GM23338 (cell line): ENCODE data around the gene PLA2G10. TPM values are rescaled to one million over a fixed set of nuclear protein-coding genes. Genes with fewer than 3 reads are reported as not detected.

Experiments used
- ATAC-seq: fragments of 200-7000 bp; cut with Tn5 transposase; 3 replicates; pipeline ENCODE4 v1.9.1; 2020
- DNase-seq: peaks from one replicate; pipeline ENCODE4 v3.0.0-alpha.2; 2015; ENCODE audit warnings: low spot score
- H2AFZ ChIP-seq: fragments of 200-600 bp; sonication (generic); 2 replicates; pipeline ENCODE4 v1.8.0; 2016; ENCODE audit warnings: antibody characterized with exemption, mild to moderate bottlenecking, moderate library complexity
- H3F3A ChIP-seq: fragments of 200-600 bp; sonication (generic); replicated peaks from 2 replicates; pipeline ENCODE4 v1.8.0; 2017; ENCODE audit warnings: antibody characterized with exemption, mixed run types, low read depth
- H3K27ac ChIP-seq: fragments of 200-600 bp; sonication (generic); 2 replicates; pipeline ENCODE4 v1.6.1; 2016; ENCODE audit warnings: low read depth
- H3K27me3 ChIP-seq: fragments of 200-600 bp; sonication (generic); 2 replicates; pipeline ENCODE4 v1.8.0; 2016; ENCODE audit warnings: mild to moderate bottlenecking, mixed run types, moderate library complexity; ENCODE audit not compliant: insufficient read depth
- H3K36me3 ChIP-seq: fragments of 200-600 bp; sonication (generic); 2 replicates; pipeline ENCODE4 v1.8.0; 2016; ENCODE audit warnings: mild to moderate bottlenecking; ENCODE audit not compliant: insufficient read depth
- H3K4me1 ChIP-seq: fragments of 200-600 bp; sonication (generic); 2 replicates; pipeline ENCODE4 v1.8.0; 2016; ENCODE audit warnings: mild to moderate bottlenecking, moderate library complexity; ENCODE audit not compliant: insufficient read depth
- H3K4me2 ChIP-seq: fragments of 200-600 bp; sonication (generic); 2 replicates; pipeline ENCODE4 v1.7.1; 2017; ENCODE audit warnings: mixed run types
- H3K4me3 ChIP-seq: fragments of 200-600 bp; sonication (generic); 2 replicates; pipeline ENCODE4 v1.6.1; 2016; ENCODE audit warnings: mixed run types
- H3K79me2 ChIP-seq: fragments of 200-600 bp; sonication (generic); replicated peaks from 2 replicates; pipeline ENCODE4 v1.8.0; 2017; ENCODE audit warnings: mild to moderate bottlenecking; ENCODE audit not compliant: insufficient read depth
- H3K9me2 ChIP-seq: fragments of 200-600 bp; sonication (generic); 2 replicates; pipeline ENCODE4 v1.8.0; 2017; ENCODE audit not compliant: insufficient read depth
- H4K20me1 ChIP-seq: fragments of 200-600 bp; sonication (generic); replicated peaks from 2 replicates; pipeline ENCODE4 v1.8.0; 2017; ENCODE audit warnings: mild to moderate bottlenecking; ENCODE audit not compliant: insufficient read depth
- H3K27ac Mint-ChIP-seq: 2 replicates; pipeline ENCODE4 v1.8.0; 2020; ENCODE audit warnings: inconsistent platforms, mild to moderate bottlenecking, moderate library complexity, mixed read lengths
- H3K27me3 Mint-ChIP-seq: 3 replicates; pipeline ENCODE4 v1.8.0; 2022; ENCODE audit warnings: low read depth, mild to moderate bottlenecking, moderate library complexity, mixed read lengths, inconsistent platforms; ENCODE audit not compliant: insufficient read depth, poor library complexity
- H3K36me3 Mint-ChIP-seq: 3 replicates; pipeline ENCODE4 v1.8.0; 2021; ENCODE audit warnings: low read depth, mild to moderate bottlenecking, inconsistent platforms, moderate library complexity, mixed read lengths
- H3K4me1 Mint-ChIP-seq: 3 replicates; pipeline ENCODE4 v1.8.0; 2020; ENCODE audit warnings: mild to moderate bottlenecking, inconsistent platforms, mixed read lengths
- H3K4me3 Mint-ChIP-seq: 3 replicates; pipeline ENCODE4 v1.8.0; 2021; ENCODE audit warnings: moderate library complexity, mild to moderate bottlenecking, inconsistent platforms, mixed read lengths
- H3K9me3 Mint-ChIP-seq: 3 replicates; pipeline ENCODE4 v1.8.0; 2020; ENCODE audit warnings: moderate library complexity, mild to moderate bottlenecking, inconsistent platforms, mixed read lengths
- CREB1 ChIP-seq: fragments of 250-450 bp; sonication (Bioruptor Pico); IDR thresholded peaks from 2 replicates; pipeline ENCODE4 v1.5.0; 2020; ENCODE audit warnings: low read depth, mild to moderate bottlenecking, moderate library complexity
- ETS1 ChIP-seq: IDR thresholded peaks from 2 replicates; pipeline ENCODE4 v1.6.1; 2016; ENCODE audit warnings: antibody characterized with exemption
- EZH2 ChIP-seq: fragments of 200-600 bp; sonication (generic); IDR thresholded peaks from one replicate; pipeline ENCODE4 v1.8.0; 2017; ENCODE audit warnings: antibody characterized with exemption, mild to moderate bottlenecking, low read depth; ENCODE audit not compliant: unreplicated experiment
- EZH2phosphoT487 ChIP-seq: fragments of 200-600 bp; sonication (generic); IDR thresholded peaks from one replicate; pipeline ENCODE4 v1.8.1; 2018; ENCODE audit warnings: antibody characterized with exemption; ENCODE audit not compliant: unreplicated experiment
- JUNB ChIP-seq: IDR thresholded peaks from one replicate; pipeline ENCODE4 v1.6.1; 2016; ENCODE audit warnings: antibody characterized with exemption; ENCODE audit not compliant: unreplicated experiment
- NANOG ChIP-seq: IDR thresholded peaks from 2 replicates; pipeline ENCODE4 v1.6.1; 2016; ENCODE audit warnings: antibody characterized with exemption, borderline replicate concordance
- POLR2AphosphoS5 ChIP-seq: IDR thresholded peaks from 2 replicates; pipeline ENCODE4 v1.6.1; 2016; ENCODE audit warnings: antibody characterized with exemption, low read depth
- STAT1 ChIP-seq: IDR thresholded peaks from one replicate; pipeline ENCODE4 v1.6.1; 2016; ENCODE audit warnings: antibody characterized with exemption; ENCODE audit not compliant: unreplicated experiment
- ZNF114 ChIP-seq: fragments of 250-450 bp; sonication (Bioruptor Pico); IDR thresholded peaks from 2 replicates; pipeline ENCODE4 v1.5.0; 2020; ENCODE audit warnings: mild to moderate bottlenecking, moderate library complexity
- ZNF331 ChIP-seq: fragments of 250-450 bp; sonication (Bioruptor Pico); IDR thresholded peaks from 2 replicates; pipeline ENCODE4 v1.5.0; 2020; ENCODE audit warnings: low read depth, mild to moderate bottlenecking, moderate library complexity
- polyA plus RNA-seq: library from polyadenylated mRNA; unstranded; fragments of >200 nt; fragmentation: Nextera tagmentation; extraction: Ambion mirVana; gene quantifications from 2 replicates; pipeline ENCODE4 v1.2.1, GENCODE V29; 2016
- total RNA-seq: library from RNA; depleted of rRNA; stranded (reverse); fragments of >200 nt; shearing (Covaris generic); gene quantifications from 2 replicates; pipeline ENCODE4 v1.2.3, GENCODE V29; 2014
- TF ChIP-seq, protein P1 (sequence below), 2 experiments: fragments of 200-600 bp in 1 of 2; sonication (generic) in 1 of 2; conservative IDR thresholded peaks; 2 replicates each; pipeline versions ENCODE4 v1.5.1 to v1.6.1; 2016 to 2017; ENCODE audit warnings: antibody characterized with exemption in 2 of 2, low read depth in 2 of 2, mild to moderate bottlenecking in 2 of 2, moderate library complexity in 1 of 2
- TF ChIP-seq, protein P2 (sequence below): fragments of 250-450 bp; sonication (Bioruptor Pico); IDR thresholded peaks from 2 replicates; pipeline ENCODE4 v1.5.0; 2020; ENCODE audit warnings: mild to moderate bottlenecking, moderate library complexity
- TF ChIP-seq, protein P3 (sequence below): IDR thresholded peaks from one replicate; pipeline ENCODE4 v1.6.1; 2018; ENCODE audit warnings: antibody characterized with exemption; ENCODE audit not compliant: unreplicated experiment

The PLA2G10 gene
- total and polyA plus RNA-seq, 2 experiments from 2014 or later = 0.94 to 1.2 TPM

- peaks cover 8% of the 10 kb centered on the region for H3K27me3 Mint-ChIP-seq
- no peak overlapping the region for H3K4me2 ChIP-seq
- no peak overlapping the region for H3K27ac ChIP-seq
- H3K36me3 Mint-ChIP-seq = no peaks in the 10 kb centered on the region; the same call in 2 of the 3 replicates
- no peak overlapping the region for H3K4me3 Mint-ChIP-seq
- no peaks in the 10 kb centered on the region for H4K20me1 ChIP-seq
- H3K36me3 ChIP-seq = no peaks in the 10 kb centered on the region
- no peak for ATAC-seq
- H3K4me3 ChIP-seq = no peak overlapping the region
- H3K9me3 Mint-ChIP-seq = no peaks in the 10 kb centered on the region
- no peak overlapping the region for H3K27ac Mint-ChIP-seq
- no peaks in the 10 kb centered on the region for H3K9me2 ChIP-seq
- H3K4me1 ChIP-seq = no peaks in the 10 kb centered on the region
- H3K4me1 Mint-ChIP-seq = no peaks in the 10 kb centered on the region
- H3F3A ChIP-seq = no peaks in the 10 kb centered on the region
- H2AFZ ChIP-seq = no peak overlapping the region
- TF ChIP-seq EZH2 (no peak), NANOG (no peak), ZNF331 (CRISPR knock-in tag) (no peak), POLR2AphosphoS5 (no peak), ZNF114 (CRISPR knock-in tag) (no peak), ETS1 (no peak), EZH2phosphoT487 (no peak), STAT1 (no peak), JUNB (no peak), CREB1 (CRISPR knock-in tag) (no peak)
- TF ChIP-seq, protein P1, sequence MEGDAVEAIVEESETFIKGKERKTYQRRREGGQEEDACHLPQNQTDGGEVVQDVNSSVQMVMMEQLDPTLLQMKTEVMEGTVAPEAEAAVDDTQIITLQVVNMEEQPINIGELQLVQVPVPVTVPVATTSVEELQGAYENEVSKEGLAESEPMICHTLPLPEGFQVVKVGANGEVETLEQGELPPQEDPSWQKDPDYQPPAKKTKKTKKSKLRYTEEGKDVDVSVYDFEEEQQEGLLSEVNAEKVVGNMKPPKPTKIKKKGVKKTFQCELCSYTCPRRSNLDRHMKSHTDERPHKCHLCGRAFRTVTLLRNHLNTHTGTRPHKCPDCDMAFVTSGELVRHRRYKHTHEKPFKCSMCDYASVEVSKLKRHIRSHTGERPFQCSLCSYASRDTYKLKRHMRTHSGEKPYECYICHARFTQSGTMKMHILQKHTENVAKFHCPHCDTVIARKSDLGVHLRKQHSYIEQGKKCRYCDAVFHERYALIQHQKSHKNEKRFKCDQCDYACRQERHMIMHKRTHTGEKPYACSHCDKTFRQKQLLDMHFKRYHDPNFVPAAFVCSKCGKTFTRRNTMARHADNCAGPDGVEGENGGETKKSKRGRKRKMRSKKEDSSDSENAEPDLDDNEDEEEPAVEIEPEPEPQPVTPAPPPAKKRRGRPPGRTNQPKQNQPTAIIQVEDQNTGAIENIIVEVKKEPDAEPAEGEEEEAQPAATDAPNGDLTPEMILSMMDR (conservative IDR thresholded peaks at IDR 0.05; ENCODE audit: low read depth in 2 of 2) = no peak
- TF ChIP-seq, protein P2, sequence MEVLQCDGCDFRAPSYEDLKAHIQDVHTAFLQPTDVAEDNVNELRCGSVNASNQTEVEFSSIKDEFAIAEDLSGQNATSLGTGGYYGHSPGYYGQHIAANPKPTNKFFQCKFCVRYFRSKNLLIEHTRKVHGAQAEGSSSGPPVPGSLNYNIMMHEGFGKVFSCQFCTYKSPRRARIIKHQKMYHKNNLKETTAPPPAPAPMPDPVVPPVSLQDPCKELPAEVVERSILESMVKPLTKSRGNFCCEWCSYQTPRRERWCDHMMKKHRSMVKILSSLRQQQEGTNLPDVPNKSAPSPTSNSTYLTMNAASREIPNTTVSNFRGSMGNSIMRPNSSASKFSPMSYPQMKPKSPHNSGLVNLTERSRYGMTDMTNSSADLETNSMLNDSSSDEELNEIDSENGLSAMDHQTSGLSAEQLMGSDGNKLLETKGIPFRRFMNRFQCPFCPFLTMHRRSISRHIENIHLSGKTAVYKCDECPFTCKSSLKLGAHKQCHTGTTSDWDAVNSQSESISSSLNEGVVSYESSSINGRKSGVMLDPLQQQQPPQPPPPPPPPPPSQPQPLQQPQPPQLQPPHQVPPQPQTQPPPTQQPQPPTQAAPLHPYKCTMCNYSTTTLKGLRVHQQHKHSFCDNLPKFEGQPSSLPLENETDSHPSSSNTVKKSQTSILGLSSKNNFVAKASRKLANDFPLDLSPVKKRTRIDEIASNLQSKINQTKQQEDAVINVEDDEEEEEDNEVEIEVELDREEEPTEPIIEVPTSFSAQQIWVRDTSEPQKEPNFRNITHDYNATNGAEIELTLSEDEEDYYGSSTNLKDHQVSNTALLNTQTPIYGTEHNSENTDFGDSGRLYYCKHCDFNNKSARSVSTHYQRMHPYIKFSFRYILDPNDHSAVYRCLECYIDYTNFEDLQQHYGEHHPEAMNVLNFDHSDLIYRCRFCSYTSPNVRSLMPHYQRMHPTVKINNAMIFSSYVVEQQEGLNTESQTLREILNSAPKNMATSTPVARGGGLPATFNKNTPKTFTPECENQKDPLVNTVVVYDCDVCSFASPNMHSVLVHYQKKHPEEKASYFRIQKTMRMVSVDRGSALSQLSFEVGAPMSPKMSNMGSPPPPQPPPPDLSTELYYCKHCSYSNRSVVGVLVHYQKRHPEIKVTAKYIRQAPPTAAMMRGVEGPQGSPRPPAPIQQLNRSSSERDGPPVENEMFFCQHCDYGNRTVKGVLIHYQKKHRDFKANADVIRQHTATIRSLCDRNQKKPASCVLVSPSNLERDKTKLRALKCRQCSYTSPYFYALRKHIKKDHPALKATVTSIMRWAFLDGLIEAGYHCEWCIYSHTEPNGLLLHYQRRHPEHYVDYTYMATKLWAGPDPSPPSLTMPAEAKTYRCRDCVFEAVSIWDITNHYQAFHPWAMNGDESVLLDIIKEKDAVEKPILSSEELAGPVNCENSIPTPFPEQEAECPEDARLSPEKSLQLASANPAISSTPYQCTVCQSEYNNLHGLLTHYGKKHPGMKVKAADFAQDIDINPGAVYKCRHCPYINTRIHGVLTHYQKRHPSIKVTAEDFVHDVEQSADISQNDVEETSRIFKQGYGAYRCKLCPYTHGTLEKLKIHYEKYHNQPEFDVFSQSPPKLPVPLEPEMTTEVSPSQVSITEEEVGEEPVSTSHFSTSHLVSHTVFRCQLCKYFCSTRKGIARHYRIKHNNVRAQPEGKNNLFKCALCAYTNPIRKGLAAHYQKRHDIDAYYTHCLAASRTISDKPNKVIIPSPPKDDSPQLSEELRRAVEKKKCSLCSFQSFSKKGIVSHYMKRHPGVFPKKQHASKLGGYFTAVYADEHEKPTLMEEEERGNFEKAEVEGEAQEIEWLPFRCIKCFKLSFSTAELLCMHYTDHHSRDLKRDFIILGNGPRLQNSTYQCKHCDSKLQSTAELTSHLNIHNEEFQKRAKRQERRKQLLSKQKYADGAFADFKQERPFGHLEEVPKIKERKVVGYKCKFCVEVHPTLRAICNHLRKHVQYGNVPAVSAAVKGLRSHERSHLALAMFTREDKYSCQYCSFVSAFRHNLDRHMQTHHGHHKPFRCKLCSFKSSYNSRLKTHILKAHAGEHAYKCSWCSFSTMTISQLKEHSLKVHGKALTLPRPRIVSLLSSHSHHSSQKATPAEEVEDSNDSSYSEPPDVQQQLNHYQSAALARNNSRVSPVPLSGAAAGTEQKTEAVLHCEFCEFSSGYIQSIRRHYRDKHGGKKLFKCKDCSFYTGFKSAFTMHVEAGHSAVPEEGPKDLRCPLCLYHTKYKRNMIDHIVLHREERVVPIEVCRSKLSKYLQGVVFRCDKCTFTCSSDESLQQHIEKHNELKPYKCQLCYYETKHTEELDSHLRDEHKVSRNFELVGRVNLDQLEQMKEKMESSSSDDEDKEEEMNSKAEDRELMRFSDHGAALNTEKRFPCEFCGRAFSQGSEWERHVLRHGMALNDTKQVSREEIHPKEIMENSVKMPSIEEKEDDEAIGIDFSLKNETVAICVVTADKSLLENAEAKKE (CRISPR knock-in tag) = no peak
- TF ChIP-seq, protein P3, sequence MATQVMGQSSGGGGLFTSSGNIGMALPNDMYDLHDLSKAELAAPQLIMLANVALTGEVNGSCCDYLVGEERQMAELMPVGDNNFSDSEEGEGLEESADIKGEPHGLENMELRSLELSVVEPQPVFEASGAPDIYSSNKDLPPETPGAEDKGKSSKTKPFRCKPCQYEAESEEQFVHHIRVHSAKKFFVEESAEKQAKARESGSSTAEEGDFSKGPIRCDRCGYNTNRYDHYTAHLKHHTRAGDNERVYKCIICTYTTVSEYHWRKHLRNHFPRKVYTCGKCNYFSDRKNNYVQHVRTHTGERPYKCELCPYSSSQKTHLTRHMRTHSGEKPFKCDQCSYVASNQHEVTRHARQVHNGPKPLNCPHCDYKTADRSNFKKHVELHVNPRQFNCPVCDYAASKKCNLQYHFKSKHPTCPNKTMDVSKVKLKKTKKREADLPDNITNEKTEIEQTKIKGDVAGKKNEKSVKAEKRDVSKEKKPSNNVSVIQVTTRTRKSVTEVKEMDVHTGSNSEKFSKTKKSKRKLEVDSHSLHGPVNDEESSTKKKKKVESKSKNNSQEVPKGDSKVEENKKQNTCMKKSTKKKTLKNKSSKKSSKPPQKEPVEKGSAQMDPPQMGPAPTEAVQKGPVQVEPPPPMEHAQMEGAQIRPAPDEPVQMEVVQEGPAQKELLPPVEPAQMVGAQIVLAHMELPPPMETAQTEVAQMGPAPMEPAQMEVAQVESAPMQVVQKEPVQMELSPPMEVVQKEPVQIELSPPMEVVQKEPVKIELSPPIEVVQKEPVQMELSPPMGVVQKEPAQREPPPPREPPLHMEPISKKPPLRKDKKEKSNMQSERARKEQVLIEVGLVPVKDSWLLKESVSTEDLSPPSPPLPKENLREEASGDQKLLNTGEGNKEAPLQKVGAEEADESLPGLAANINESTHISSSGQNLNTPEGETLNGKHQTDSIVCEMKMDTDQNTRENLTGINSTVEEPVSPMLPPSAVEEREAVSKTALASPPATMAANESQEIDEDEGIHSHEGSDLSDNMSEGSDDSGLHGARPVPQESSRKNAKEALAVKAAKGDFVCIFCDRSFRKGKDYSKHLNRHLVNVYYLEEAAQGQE = no peak
- no peak for DNase-seq
- no peaks in the 10 kb centered on the region for H3K79me2 ChIP-seq
- H3K27me3 ChIP-seq = no peaks in the 10 kb centered on the region
These were observed 13.0 kb downstream of the PLA2G10 start for GRCh38 chr16:14681115-14681514.
